Upper lobe of left lung (tissue), 4 donors: ENCODE results near the gene CHSY1.

Experiments used
- CTCF ChIP-seq, 6 experiments: fragments of 450-650 bp in 4 of 6; fragments of 200-600 bp in 2 of 6; sonication (generic) in 2 of 6; IDR thresholded peaks; one replicate each; pipeline ENCODE4 v1.5.1; 2016 to 2019; ENCODE audit warnings: antibody characterized with exemption in 6 of 6
- EP300 ChIP-seq, 4 donors: sonication (generic); formaldehyde crosslinking; IDR thresholded peaks; one replicate each; pipeline ENCODE4 v1.5.1; 2017; ENCODE audit warnings: antibody characterized with exemption in 4 of 4, control low read depth in 2 of 4
- POLR2A ChIP-seq, 4 donors: fragments of 450-650 bp; IDR thresholded peaks; one replicate each; pipeline ENCODE4 v1.5.1; 2016 to 2017; ENCODE audit warnings: antibody characterized with exemption in 4 of 4, mild to moderate bottlenecking in 2 of 4
- POLR2AphosphoS5 ChIP-seq, 2 donors: sonication (generic); formaldehyde crosslinking; IDR thresholded peaks; one replicate each; pipeline ENCODE4 v1.5.1; 2017; ENCODE audit warnings: antibody characterized with exemption in 2 of 2

- TF ChIP-seq CTCF (IDR thresholded peaks at IDR 0.05): peak in 4 of 6 experiments; percentile 8 to 40 (median 30)
- no peak for TF ChIP-seq POLR2A (IDR thresholded peaks at IDR 0.05)
- no peak for TF ChIP-seq POLR2AphosphoS5 (IDR thresholded peaks at IDR 0.05)
- TF ChIP-seq EP300 (IDR thresholded peaks at IDR 0.05): no peak
Measured at GRCh38 chr15:101276501-101277037, 24.7 kb upstream of the CHSY1 start.
